Measurements from ENCODE around the gene N4BP2. TPM values are rescaled to one million over a fixed set of nuclear protein-coding genes. Genes with fewer than 3 reads are reported as not detected.
"Not testable (repeated sequence)": the region's sequence is repeated elsewhere in the genome, so short reads cannot be mapped to it uniquely, and the experiment has no call there.

The N4BP2 gene
- total RNA-seq: 10 to 100 TPM; 18.0 to 21.1 TPM
- polyA plus RNA-seq: 10.3 TPM

DNA sequence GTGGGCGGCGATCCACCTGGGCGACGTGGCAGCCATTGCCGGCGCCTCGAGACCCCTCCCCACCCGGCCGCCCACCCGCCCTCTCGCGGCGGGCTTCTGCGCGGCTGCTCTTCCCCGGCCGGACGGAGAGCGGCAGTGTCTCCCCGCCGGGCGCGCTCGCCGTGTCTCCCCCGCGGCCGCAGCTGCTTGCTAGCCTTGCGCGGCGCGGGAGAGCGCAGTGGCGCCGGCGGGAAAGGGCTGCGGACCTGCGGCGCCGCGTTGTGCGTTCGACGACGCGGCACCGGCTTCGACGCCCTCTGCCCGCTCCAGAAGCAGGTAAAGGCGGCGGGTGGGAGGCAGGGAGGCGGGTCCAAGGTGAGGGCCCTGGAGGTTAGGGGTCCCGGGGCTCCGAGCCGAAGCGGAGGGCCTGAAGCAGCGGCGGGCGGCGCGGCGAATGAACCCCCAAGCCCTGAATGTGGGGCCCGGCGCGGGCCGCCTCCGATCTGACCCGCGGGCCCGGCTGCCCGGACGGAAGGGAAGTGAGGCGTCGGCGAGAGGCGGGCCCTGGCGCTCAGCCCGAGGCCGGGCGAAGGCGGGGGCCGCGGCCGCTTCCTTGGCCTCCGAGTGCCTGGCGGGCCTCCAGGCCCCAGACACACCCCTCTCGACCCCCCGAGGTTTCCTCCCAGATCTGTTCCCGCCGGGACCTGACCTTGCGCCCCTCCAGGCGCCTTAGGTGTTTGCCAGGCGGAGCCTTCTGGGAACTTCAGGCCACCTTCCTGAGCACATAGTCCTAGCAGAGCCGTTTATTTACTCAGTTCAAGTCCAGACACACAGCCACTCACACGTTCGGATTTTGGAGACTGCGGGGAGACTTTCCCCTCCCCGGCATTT is at the start of gene N4BP2:
Gene N4BP2, plus strand, starts transcription at position 135 of the 870 bp plus-strand sequence. CDS start 40,491 bp downstream, outside the sequence.
- Mint-ChIP-seq H3K4me1 (peaks cover 27 to 39% (median 32%) of the 10 kb centered on the region in 3 donors), H3K36me3 (peaks cover 0 to 12% (median 0%) of the 10 kb centered on the region in 3 donors), H3K27ac (peak within 1 kb of the TSS; percentile 91 to 99 (median 96)), H3K9me3 (no peaks in the 10 kb centered on the region), H3K4me3 (peak within 1 kb of the TSS; percentile 89 to 98 (median 95)), H3K27me3 (no peaks in the 10 kb centered on the region)
- peak within 1 kb of the TSS; percentile 83 for H3K27ac ChIP-seq (ENCODE audit: low read depth, low read length)
- H3K4me3 ChIP-seq (ENCODE audit: low read length): peak within 1 kb of the TSS; percentile 96
- H3K9me3 ChIP-seq (ENCODE audit: low read length): no peaks in the 10 kb centered on the region
- ChIA-PET POLR2A (interaction anchor here (0.6 to 1.9 kb wide), 5 partner anchors 10 to 268 kb away, joined by 3 to 13 read pairs (median 6); no protein-coding TSS in a partner anchor), CTCF (interaction anchor here (0.7 to 4.8 kb wide), 26 partner anchors 11 to 840 kb away, joined by 3 to 45 read pairs (median 4); partner anchors contain the start of gene RHOH)
- peaks cover 21% of the 10 kb centered on the region for H3K4me1 ChIP-seq (ENCODE audit: insufficient read depth, low read length)
- peak; percentile 53 to 82 (median 69) for DNase-seq
- no peaks in the 10 kb centered on the region for H3K36me3 ChIP-seq (ENCODE audit: insufficient read depth, low read length)
- no peaks in the 10 kb centered on the region for H3K27me3 ChIP-seq (ENCODE audit: insufficient read depth, low read length, poor library complexity, severe bottlenecking)

DNA sequence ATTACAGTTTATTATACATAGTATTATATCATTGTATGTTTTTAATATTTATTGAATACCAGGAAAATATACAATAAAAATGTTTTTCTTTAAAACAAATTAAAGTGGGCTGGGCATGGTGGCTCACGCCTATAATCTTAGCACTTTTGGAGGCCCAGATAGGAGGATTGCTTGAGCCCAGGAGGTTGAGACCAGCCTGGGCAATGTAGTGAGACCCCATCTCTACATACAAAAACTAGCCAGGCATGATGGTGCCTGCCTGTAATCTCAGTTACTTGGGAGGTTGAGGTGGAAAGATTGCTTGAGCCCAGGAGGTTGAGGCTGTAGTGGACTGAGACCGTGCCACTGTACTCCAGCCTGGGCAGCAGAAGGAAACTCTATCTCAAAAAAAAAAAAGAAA is 40.6 kb upstream of the N4BP2 start:
- no peak overlapping the region for H3K27ac ChIP-seq (ENCODE audit: low read depth, low read length)
- H3K4me1 ChIP-seq (ENCODE audit: insufficient read depth, low read length): no peaks in the 10 kb centered on the region
- no peaks in the 10 kb centered on the region for H3K9me3 Mint-ChIP-seq
- no peak overlapping the region for H3K4me3 Mint-ChIP-seq
- no peaks in the 10 kb centered on the region for H3K9me3 ChIP-seq (ENCODE audit: low read length)
- no peak overlapping the region for H3K4me3 ChIP-seq (ENCODE audit: low read length)
- no peaks in the 10 kb centered on the region for H3K27me3 ChIP-seq (ENCODE audit: insufficient read depth, low read length, poor library complexity, severe bottlenecking)
- no peaks in the 10 kb centered on the region for H3K36me3 Mint-ChIP-seq
- no peaks in the 10 kb centered on the region for H3K36me3 ChIP-seq (ENCODE audit: insufficient read depth, low read length)
- CTCF ChIA-PET: no interaction called here
- DNase-seq: no peak
- H3K27me3 Mint-ChIP-seq: peaks cover 1 to 3% of the 10 kb centered on the region in 2 donors
- H3K4me1 Mint-ChIP-seq: no peaks in the 10 kb centered on the region
- POLR2A ChIA-PET: no interaction called here
- no peak overlapping the region for H3K27ac Mint-ChIP-seq

DNA sequence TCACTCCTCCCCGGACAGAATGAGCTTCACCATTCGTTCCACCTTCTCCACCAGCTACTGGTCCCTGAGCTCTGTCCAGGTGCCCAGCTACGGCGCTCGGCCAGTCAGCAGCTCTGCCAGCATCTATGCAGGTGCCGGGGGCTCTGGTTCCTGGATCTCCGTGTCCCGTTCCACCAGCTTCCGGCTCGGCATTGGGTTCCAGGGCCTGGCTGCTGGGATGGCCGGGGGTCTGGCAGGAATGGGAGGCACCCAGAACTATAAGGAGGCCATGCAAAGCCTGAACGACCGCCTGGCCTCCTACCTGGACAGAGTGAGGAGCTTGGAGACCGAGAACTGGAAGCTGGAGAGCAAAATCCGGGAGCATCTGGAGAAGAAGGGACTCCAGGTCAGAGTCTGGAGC is 36.4 kb upstream of the N4BP2 start:
- DNase-seq: no peak
- ChIA-PET POLR2A (no interaction called here), CTCF (no interaction called here)
- peaks cover 1 to 3% of the 10 kb centered on the region in 2 donors for H3K27me3 Mint-ChIP-seq
- Histone ChIP-seq H3K36me3 (ENCODE audit: insufficient read depth, low read length) (no peaks in the 10 kb centered on the region), H3K9me3 (ENCODE audit: low read length) (no peaks in the 10 kb centered on the region), H3K4me1 (ENCODE audit: insufficient read depth, low read length) (no peaks in the 10 kb centered on the region), H3K27me3 (ENCODE audit: insufficient read depth, low read length, poor library complexity, severe bottlenecking) (no peaks in the 10 kb centered on the region), H3K4me3 (ENCODE audit: low read length) (no peak overlapping the region), H3K27ac (ENCODE audit: low read depth, low read length) (no peak overlapping the region)
- H3K4me3 Mint-ChIP-seq: no peak overlapping the region
- no peak overlapping the region for H3K27ac Mint-ChIP-seq
- H3K9me3 Mint-ChIP-seq: no peaks in the 10 kb centered on the region
- no peaks in the 10 kb centered on the region for H3K4me1 Mint-ChIP-seq
- H3K36me3 Mint-ChIP-seq: no peaks in the 10 kb centered on the region

DNA sequence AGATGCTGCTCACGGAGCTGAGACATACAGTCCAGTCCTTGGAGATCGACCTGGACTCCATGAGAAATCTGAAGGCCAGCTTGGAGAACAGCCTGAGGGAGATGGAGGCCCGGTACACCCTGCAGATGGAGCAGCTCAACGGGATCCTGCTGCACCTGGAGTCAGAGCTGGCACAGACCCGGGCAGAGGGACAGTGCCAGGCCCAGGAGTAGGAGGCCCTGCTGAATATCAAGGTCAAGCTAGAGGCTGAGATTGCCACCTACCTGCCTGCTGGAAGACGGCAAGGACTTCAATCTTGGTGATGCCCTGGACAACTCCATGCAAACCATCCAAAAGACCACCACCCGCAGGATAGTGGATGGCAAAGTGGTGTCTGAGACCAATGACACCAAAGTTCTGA is 35.5 kb upstream of the N4BP2 start:
- H3K36me3 Mint-ChIP-seq; H3K27me3 ChIP-seq (ENCODE audit: insufficient read depth, low read length, poor library complexity, severe bottlenecking); H3K9me3 Mint-ChIP-seq; H3K9me3 ChIP-seq (ENCODE audit: low read length); H3K4me3 ChIP-seq (ENCODE audit: low read length); H3K27ac Mint-ChIP-seq; H3K4me3 Mint-ChIP-seq; POLR2A ChIA-PET; H3K4me1 ChIP-seq (ENCODE audit: insufficient read depth, low read length); H3K36me3 ChIP-seq (ENCODE audit: insufficient read depth, low read length); H3K27me3 Mint-ChIP-seq; DNase-seq; H3K4me1 Mint-ChIP-seq; H3K27ac ChIP-seq (ENCODE audit: low read depth, low read length): not testable (repeated sequence)
- CTCF ChIA-PET: interaction anchor here (1.1 kb wide), 1 partner anchor 35 kb away, joined by 3 read pairs; the partner anchor contains the start of gene N4BP2

DNA sequence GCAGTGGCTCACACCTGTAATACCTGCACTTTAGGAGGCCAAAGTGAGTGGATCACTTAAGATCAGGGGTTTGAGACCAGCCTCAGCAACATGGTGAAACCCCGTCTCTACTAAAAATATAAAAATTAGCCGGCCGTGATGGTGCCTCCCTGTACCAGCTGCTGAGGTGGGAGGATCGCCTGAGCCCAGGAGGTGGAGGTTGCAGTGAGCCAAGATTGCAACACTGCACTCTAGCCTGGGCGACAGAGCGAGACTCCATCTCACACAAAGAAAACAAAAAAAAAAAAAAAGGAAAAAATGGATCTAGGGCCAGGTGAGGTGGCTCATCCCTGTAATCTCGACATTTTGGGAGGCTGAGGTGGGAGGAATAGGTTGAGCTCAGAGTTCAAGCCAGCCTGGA is 32.6 kb upstream of the N4BP2 start:
- H3K36me3 ChIP-seq (ENCODE audit: insufficient read depth, low read length); H3K27ac ChIP-seq (ENCODE audit: low read depth, low read length); H3K36me3 Mint-ChIP-seq; DNase-seq; H3K9me3 ChIP-seq (ENCODE audit: low read length); H3K27ac Mint-ChIP-seq; H3K4me1 ChIP-seq (ENCODE audit: insufficient read depth, low read length); H3K27me3 ChIP-seq (ENCODE audit: insufficient read depth, low read length, poor library complexity, severe bottlenecking); H3K4me1 Mint-ChIP-seq; CTCF ChIA-PET; H3K9me3 Mint-ChIP-seq; POLR2A ChIA-PET; H3K4me3 ChIP-seq (ENCODE audit: low read length); H3K27me3 Mint-ChIP-seq; H3K4me3 Mint-ChIP-seq: not testable (repeated sequence)

DNA sequence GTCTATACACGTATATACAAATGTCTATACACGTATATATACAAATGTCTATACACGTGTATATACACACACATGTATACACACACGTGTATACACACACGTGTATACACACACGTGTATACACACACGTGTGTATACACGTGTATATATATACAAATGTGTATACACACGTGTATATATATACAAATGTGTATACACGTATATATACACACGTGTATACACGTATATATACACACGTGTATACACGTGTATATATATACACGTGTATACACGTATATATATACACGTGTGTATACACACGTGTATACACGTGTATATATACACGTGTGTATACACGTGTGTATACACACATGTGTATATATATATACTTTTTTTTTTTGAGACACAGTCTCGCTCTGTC is 23.9 kb upstream of the N4BP2 start:
- no peaks in the 10 kb centered on the region for H3K27me3 ChIP-seq (ENCODE audit: insufficient read depth, low read length, poor library complexity, severe bottlenecking)
- H3K36me3 Mint-ChIP-seq: no peaks in the 10 kb centered on the region
- H3K4me3 Mint-ChIP-seq: no peak overlapping the region
- no peaks in the 10 kb centered on the region for H3K9me3 Mint-ChIP-seq
- ChIA-PET POLR2A (interaction anchor here (1.1 kb wide), 1 partner anchor 15 kb away, joined by 4 read pairs; no protein-coding TSS in a partner anchor), CTCF (no interaction called here)
- H3K4me1 Mint-ChIP-seq: no peaks in the 10 kb centered on the region
- no peak for DNase-seq
- no peak overlapping the region for H3K27ac ChIP-seq (ENCODE audit: low read depth, low read length)
- H3K4me1 ChIP-seq (ENCODE audit: insufficient read depth, low read length): no peaks in the 10 kb centered on the region
- H3K9me3 ChIP-seq (ENCODE audit: low read length): no peaks in the 10 kb centered on the region
- H3K36me3 ChIP-seq (ENCODE audit: insufficient read depth, low read length): no peaks in the 10 kb centered on the region
- H3K27me3 Mint-ChIP-seq: peaks cover 3 to 4% of the 10 kb centered on the region in 2 donors
- no peak overlapping the region for H3K4me3 ChIP-seq (ENCODE audit: low read length)
- no peak overlapping the region for H3K27ac Mint-ChIP-seq

DNA sequence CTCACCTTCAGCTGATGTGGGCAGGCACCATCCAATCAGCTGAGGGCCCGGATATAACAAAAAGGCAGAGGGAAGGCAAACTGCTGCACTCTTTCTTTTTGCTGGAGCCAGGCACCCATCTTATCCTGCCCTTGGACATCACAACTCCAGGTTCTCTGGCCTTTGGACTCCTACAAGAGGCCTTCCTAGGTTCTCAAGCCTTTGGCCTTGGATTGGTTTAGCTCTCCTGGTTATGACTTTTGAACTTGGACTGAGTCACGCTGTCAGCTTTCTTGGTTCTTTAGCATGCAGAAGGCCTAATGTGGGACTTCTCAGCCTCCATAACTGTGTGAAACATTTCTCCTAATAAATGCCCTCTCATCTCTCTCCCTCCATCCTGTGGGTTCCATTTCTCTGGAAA is 23.0 kb upstream of the N4BP2 start:
- Mint-ChIP-seq H3K9me3 (no peaks in the 10 kb centered on the region), H3K4me1 (no peaks in the 10 kb centered on the region), H3K27ac (no peak overlapping the region), H3K36me3 (no peaks in the 10 kb centered on the region), H3K27me3 (peaks cover 3 to 4% of the 10 kb centered on the region in 2 donors), H3K4me3 (no peak overlapping the region)
- DNase-seq: no peak
- POLR2A ChIA-PET: no interaction called here
- Histone ChIP-seq H3K27ac (ENCODE audit: low read depth, low read length) (no peak overlapping the region), H3K4me1 (ENCODE audit: insufficient read depth, low read length) (no peaks in the 10 kb centered on the region), H3K9me3 (ENCODE audit: low read length) (no peaks in the 10 kb centered on the region), H3K27me3 (ENCODE audit: insufficient read depth, low read length, poor library complexity, severe bottlenecking) (no peaks in the 10 kb centered on the region), H3K36me3 (ENCODE audit: insufficient read depth, low read length) (no peaks in the 10 kb centered on the region), H3K4me3 (ENCODE audit: low read length) (no peak overlapping the region)
- CTCF ChIA-PET: no interaction called here

DNA sequence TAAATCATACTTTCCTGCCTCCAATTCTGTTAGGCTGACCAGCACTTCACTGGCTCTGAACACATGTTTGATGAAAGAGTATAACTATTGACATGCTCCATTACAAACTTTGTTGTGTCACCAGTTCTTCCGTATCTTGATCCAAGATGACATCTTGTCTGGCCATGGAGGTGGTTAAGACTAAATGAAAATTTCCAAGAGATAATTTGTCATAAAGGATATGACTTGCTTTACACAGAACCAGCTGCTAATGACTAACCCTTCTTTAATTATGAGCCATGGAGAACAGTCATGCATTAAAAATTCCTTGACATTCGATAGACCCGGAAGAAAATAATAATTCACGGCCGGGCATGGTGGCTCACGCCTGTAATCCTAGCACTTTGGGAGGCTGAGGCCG is 17.7 kb upstream of the N4BP2 start:
- ChIA-PET CTCF (no interaction called here), POLR2A (no interaction called here)
- H3K9me3 Mint-ChIP-seq: no peaks in the 10 kb centered on the region

More for the DNA sequence above, 17.7 kb upstream of the N4BP2 start:
- Mint-ChIP-seq H3K4me3 (no peak overlapping the region), H3K36me3 (no peaks in the 10 kb centered on the region), H3K27me3 (peaks cover 3 to 4% of the 10 kb centered on the region in 2 donors), H3K27ac (no peak overlapping the region), H3K4me1 (no peaks in the 10 kb centered on the region)
- no peaks in the 10 kb centered on the region for H3K36me3 ChIP-seq (ENCODE audit: insufficient read depth, low read length)
- H3K9me3 ChIP-seq (ENCODE audit: low read length): no peaks in the 10 kb centered on the region
- no peak for DNase-seq
- no peaks in the 10 kb centered on the region for H3K4me1 ChIP-seq (ENCODE audit: insufficient read depth, low read length)
- no peak overlapping the region for H3K4me3 ChIP-seq (ENCODE audit: low read length)
- no peaks in the 10 kb centered on the region for H3K27me3 ChIP-seq (ENCODE audit: insufficient read depth, low read length, poor library complexity, severe bottlenecking)
- no peak overlapping the region for H3K27ac ChIP-seq (ENCODE audit: low read depth, low read length)

All from CD8-positive, alpha-beta memory T cell (primary cell).